HEK293 (cell line): ENCODE results near the gene SH3PXD2B.
A peak's percentile ranks its signal among the peaks of the same experiment; 100 is the strongest.
"Not testable (repeated sequence)": the region's sequence is repeated elsewhere in the genome, so short reads cannot be mapped to it uniquely, and the experiment has no call there.

ENCODE experiments used
- CTCF ChIA-PET: fragments of 350-600 bp; formaldehyde crosslinking; extraction: SDS; loops from one replicate; lab custom pipeline; 2021; ENCODE audit warnings: antibody characterized with exemption; lab: Yijun Ruan, JAX
- POLR2A ChIA-PET: fragments of 300-600 bp; formaldehyde crosslinking; extraction: SDS; loops from one replicate; lab custom pipeline; 2020; ENCODE audit warnings: antibody characterized with exemption, inconsistent platforms; lab: Yijun Ruan, JAX
- H3K27ac ChIP-seq: fragments of 200-500 bp; sonication (Bioruptor generic); 2 replicates; pipeline ENCODE4 v1.5.1; 2014; ENCODE audit warnings: low read depth, low read length, control low read depth, inconsistent platforms; ENCODE audit errors: extremely low read depth
- H3K36me3 ChIP-seq, 2 experiments: fragments of 200-500 bp in 1 of 2; sonication (Bioruptor generic) in 1 of 2; 1 replicate in 1 of 2; 2 replicates in 1 of 2; pipeline ENCODE4 v1.5.1; 2014 to 2017; ENCODE audit warnings: inconsistent platforms in 2 of 2, low read length in 2 of 2; ENCODE audit not compliant: control insufficient read depth in 2 of 2, insufficient read depth in 1 of 2
- H3K4me1 ChIP-seq: fragments of 200-500 bp; sonication (Bioruptor generic); 2 replicates; pipeline ENCODE4 v1.5.1; 2014; ENCODE audit warnings: mild to moderate bottlenecking, low read length, inconsistent platforms; ENCODE audit not compliant: control insufficient read depth, insufficient read depth
- H3K4me3 ChIP-seq: 2 replicates; pipeline ENCODE4 v1.5.1; 2011; ENCODE audit warnings: low read depth, mild to moderate bottlenecking, control low read depth, low read length, moderate library complexity
- H3K9me3 ChIP-seq: fragments of 200-500 bp; sonication (Bioruptor generic); 2 replicates; pipeline ENCODE4 v1.5.1; 2014; ENCODE audit warnings: low read depth, low read length, inconsistent platforms; ENCODE audit not compliant: control insufficient read depth, insufficient read depth
- MYNN ChIP-seq: fragments of 450-650 bp; formaldehyde crosslinking; IDR thresholded peaks from 2 replicates; pipeline ENCODE4 v1.5.1; 2016; ENCODE audit warnings: missing biosample characterization, missing genetic modification characterization, borderline replicate concordance
- OVOL3 ChIP-seq: fragments of 450-650 bp; formaldehyde crosslinking; IDR thresholded peaks from 2 replicates; pipeline ENCODE4 v1.5.1; 2016; ENCODE audit warnings: missing biosample characterization, missing genetic modification characterization
- PRDM1 ChIP-seq: fragments of 450-650 bp; formaldehyde crosslinking; IDR thresholded peaks from 2 replicates; pipeline ENCODE4; 2016; ENCODE audit warnings: missing biosample characterization, missing genetic modification characterization
- RBAK ChIP-seq: fragments of 450-650 bp; formaldehyde crosslinking; IDR thresholded peaks from 2 replicates; pipeline ENCODE4 v1.5.1; 2016; ENCODE audit warnings: missing biosample characterization, missing genetic modification characterization
- REST ChIP-seq: fragments of 450-650 bp; formaldehyde crosslinking; IDR thresholded peaks from 2 replicates; pipeline ENCODE4 v1.5.1; 2016; ENCODE audit warnings: missing biosample characterization, missing genetic modification characterization
- TRIM28 ChIP-seq: IDR thresholded peaks from 2 replicates; pipeline ENCODE4 v1.6.1; 2011; ENCODE audit warnings: low read length, control low read depth, borderline replicate concordance
- ZBTB1 ChIP-seq: fragments of 450-650 bp; formaldehyde crosslinking; IDR thresholded peaks from 2 replicates; pipeline ENCODE4 v1.5.1; 2016; ENCODE audit warnings: missing biosample characterization, missing genetic modification characterization
- ZNF10 ChIP-seq: fragments of 450-650 bp; formaldehyde crosslinking; IDR thresholded peaks from 2 replicates; pipeline ENCODE4 v1.5.1; 2017; ENCODE audit warnings: missing biosample characterization, missing genetic modification characterization
- ZNF174 ChIP-seq: fragments of 450-650 bp; formaldehyde crosslinking; IDR thresholded peaks from 2 replicates; pipeline ENCODE4 v1.5.0; 2017; ENCODE audit warnings: missing biosample characterization, mild to moderate bottlenecking, missing genetic modification characterization
- ZNF184 ChIP-seq: fragments of 450-650 bp; IDR thresholded peaks from 2 replicates; pipeline ENCODE4 v1.5.1; 2018; ENCODE audit warnings: missing biosample characterization, mild to moderate bottlenecking, missing genetic modification characterization
- ZNF211 ChIP-seq: fragments of 450-650 bp; formaldehyde crosslinking; IDR thresholded peaks from 2 replicates; pipeline ENCODE4 v1.5.1; 2016; ENCODE audit warnings: low read depth, missing biosample characterization, missing genetic modification characterization
- ZNF221 ChIP-seq: fragments of 450-650 bp; formaldehyde crosslinking; IDR thresholded peaks from 2 replicates; pipeline ENCODE4 v1.5.1; 2017; ENCODE audit warnings: missing biosample characterization, missing genetic modification characterization, borderline replicate concordance
- ZNF391 ChIP-seq: fragments of 450-650 bp; formaldehyde crosslinking; IDR thresholded peaks from 2 replicates; pipeline ENCODE4 v1.5.1; 2016; ENCODE audit warnings: low read depth, missing biosample characterization, missing genetic modification characterization, borderline replicate concordance
- ZNF423 ChIP-seq: fragments of 450-650 bp; formaldehyde crosslinking; IDR thresholded peaks from 2 replicates; pipeline ENCODE4 v1.5.1; 2016; ENCODE audit warnings: missing biosample characterization, missing genetic modification characterization
- ZNF449 ChIP-seq: fragments of 450-650 bp; formaldehyde crosslinking; IDR thresholded peaks from 2 replicates; pipeline ENCODE4 v1.5.1; 2017; ENCODE audit warnings: missing biosample characterization, mild to moderate bottlenecking, missing genetic modification characterization, moderate library complexity
- ZNF548 ChIP-seq: fragments of 450-650 bp; formaldehyde crosslinking; IDR thresholded peaks from 2 replicates; pipeline ENCODE4 v1.5.1; 2016; ENCODE audit warnings: missing biosample characterization, missing genetic modification characterization
- ZNF658 ChIP-seq: fragments of 450-650 bp; formaldehyde crosslinking; IDR thresholded peaks from 2 replicates; pipeline ENCODE4; 2016; ENCODE audit warnings: missing biosample characterization, missing genetic modification characterization
- ZNF670 ChIP-seq: fragments of 450-650 bp; formaldehyde crosslinking; IDR thresholded peaks from 2 replicates; pipeline ENCODE4 v1.5.1; 2016; ENCODE audit warnings: missing biosample characterization, missing genetic modification characterization, low read depth
- ZNF692 ChIP-seq: fragments of 450-650 bp; formaldehyde crosslinking; IDR thresholded peaks from 2 replicates; pipeline ENCODE4 v1.5.1; 2016; ENCODE audit warnings: missing biosample characterization, missing genetic modification characterization
- ZSCAN4 ChIP-seq: fragments of 450-650 bp; formaldehyde crosslinking; IDR thresholded peaks from 2 replicates; pipeline ENCODE4 v1.5.1; 2017; ENCODE audit warnings: missing biosample characterization, missing genetic modification characterization

SH3PXD2B gene

GRCh38 chr5:172353271-172353812 is 101.0 kb downstream of the SH3PXD2B start:
- CTCF ChIA-PET: interaction anchor here (0.6 kb wide), 1 partner anchor 10 kb away, joined by 3 read pairs; no protein-coding TSS in a partner anchor
- POLR2A ChIA-PET: no interaction called here

GRCh38 chr5:172352526-172352925 is 101.8 kb downstream of the SH3PXD2B start:
- TF ChIP-seq ZNF449 (tag by site-specific recombination): peak; percentile 67; the same call in 1 of the 2 replicates
- H3K4me1 ChIP-seq, POLR2A ChIA-PET, H3K9me3 ChIP-seq, H3K4me3 ChIP-seq, H3K27ac ChIP-seq: not testable (repeated sequence)
- CTCF ChIA-PET: interaction anchor here (0.6 kb wide), 1 partner anchor 176 kb away, joined by 3 read pairs; no protein-coding TSS in a partner anchor
- peaks cover 0 to 34% of the 10 kb centered on the region in 2 experiments; a peak in 1 of 3 replicates for H3K36me3 ChIP-seq

More at GRCh38 chr5:172353271-172353812, 101.0 kb downstream of the SH3PXD2B start:
- peaks cover 0 to 32% of the 10 kb centered on the region in 2 experiments; a peak in 1 of 3 replicates for H3K36me3 ChIP-seq
- peaks cover 7% of the 10 kb centered on the region; the same call in 1 of the 2 replicates for H3K4me1 ChIP-seq
- no peaks in the 10 kb centered on the region for H3K9me3 ChIP-seq
- H3K27ac ChIP-seq: no peak overlapping the region
- no peak overlapping the region for H3K4me3 ChIP-seq
- TF ChIP-seq TRIM28 (no peak), ZNF211 (tag by site-specific recombination) (no peak), ZNF658 (tag by site-specific recombination) (no peak), ZNF692 (no peak), ZNF423 (no peak), ZNF670 (tag by site-specific recombination) (no peak), ZNF184 (tag by site-specific recombination) (no peak), ZSCAN4 (tag by site-specific recombination) (no peak), ZNF174 (no peak), ZNF548 (no peak), MYNN (tag by site-specific recombination) (no peak), ZNF10 (tag by site-specific recombination) (no peak), ZNF391 (tag by site-specific recombination) (no peak), RBAK (tag by site-specific recombination) (no peak), PRDM1 (tag by site-specific recombination) (no peak), ZBTB1 (no peak), ZNF221 (tag by site-specific recombination) (no peak), OVOL3 (tag by site-specific recombination) (no peak), REST (tag by site-specific recombination) (no peak)
- TF ChIP-seq, all 188 proteins: peak for 0
